SK-N-MC (cell line): ENCODE data around the gene AP3S2.

Experiments used
- EZH2 ChIP-seq: fragments of 200-600 bp; sonication (generic); IDR thresholded peaks from one replicate; pipeline ENCODE4 v1.6.1; 2017; ENCODE audit warnings: antibody characterized with exemption
- FOXP2 ChIP-seq: optimal IDR thresholded peaks from 2 replicates; pipeline ENCODE3; 2011; ENCODE audit warnings: mild to moderate bottlenecking, moderate library complexity; ENCODE audit not compliant: insufficient read depth; ENCODE audit errors: extremely low read length, control extremely low read depth
- POLR2AphosphoS5 ChIP-seq: IDR thresholded peaks from 2 replicates; pipeline ENCODE4 v1.6.1; 2012; ENCODE audit warnings: mild to moderate bottlenecking, low read depth, low read length, borderline replicate concordance

DNA sequence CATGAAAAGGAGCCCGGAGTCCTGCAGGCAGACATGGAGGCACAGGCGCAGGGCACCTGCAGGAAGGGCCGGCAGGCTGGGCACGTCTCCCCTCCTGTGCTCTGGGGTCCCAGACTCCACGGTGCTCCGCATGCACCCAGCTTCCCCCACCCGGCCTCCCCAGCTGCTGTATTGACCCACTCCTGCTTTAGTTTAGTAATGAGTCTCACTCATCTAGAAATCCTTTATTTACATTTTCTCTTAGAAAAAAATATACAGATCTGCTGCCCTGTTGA lies 109.2 kb downstream of the AP3S2 start:
- no peak for TF ChIP-seq POLR2AphosphoS5
- TF ChIP-seq EZH2: no peak
- no peak for TF ChIP-seq FOXP2
